ENCODE results near the gene ABHD12.

GRCh38 chr20:25340380-25340779, 50.3 kb downstream of the ABHD12 start:
- TF ChIP-seq CTCF (IDR thresholded peaks at IDR 0.05) (no peak), POLR2A (IDR thresholded peaks at IDR 0.05) (no peak)

Measured in heart left ventricle (tissue), 13 donors.